GM12878 (cell line): ENCODE data around the gene PPP1R1B. TPM values are rescaled to one million over a fixed set of nuclear protein-coding genes. Genes with fewer than 3 reads are reported as not detected.

Experiments
- HDAC6 ChIP-seq: fragments of 200-600 bp; sonication (generic); IDR thresholded peaks from one replicate; pipeline ENCODE4 v1.8.0; 2017; ENCODE audit warnings: antibody characterized with exemption; ENCODE audit not compliant: unreplicated experiment
- IKZF2 ChIP-seq, 2 experiments: fragments of 450-650 bp; IDR thresholded peaks; 2 replicates each; pipeline ENCODE4 v1.6.1; 2017; ENCODE audit warnings: mild to moderate bottlenecking in 2 of 2, moderate library complexity in 2 of 2
- NR2F1 ChIP-seq: fragments of 450-650 bp; conservative IDR thresholded peaks from 2 replicates; pipeline ENCODE4 v1.6.1; 2017; ENCODE audit warnings: mild to moderate bottlenecking
- TCF7 ChIP-seq: IDR thresholded peaks from 2 replicates; pipeline ENCODE4 v1.6.1; 2014; ENCODE audit warnings: antibody characterized with exemption, borderline replicate concordance
- USF2 ChIP-seq: IDR thresholded peaks from 2 replicates; pipeline ENCODE4 v1.6.1; 2011; ENCODE audit warnings: low read depth, low read length, improper control_type of control experiment, borderline replicate concordance
- ZNF274 ChIP-seq: IDR thresholded peaks from one replicate; pipeline ENCODE4 v1.8.0; 2011; ENCODE audit not compliant: insufficient read length, insufficient read depth
- polyA plus RNA-seq, 11 experiments: library from polyadenylated mRNA; depleted of rRNA in 4 of 11; unstranded in 6 of 11; stranded (reverse) in 5 of 11; fragments of >200 nt; fragmentation: Nextera tagmentation in 4 of 11; fragmentation: Illumina TruSeq in 1 of 11; extraction: Ambion mirVana in 4 of 11; extraction: Trizol in 1 of 11; gene quantifications; 1 replicate in 1 of 11; 2 replicates in 10 of 11; pipeline versions ENCODE4 v1.2.1 to v1.2.3, GENCODE V29; 2011 to 2016; ENCODE audit warnings: inconsistent platforms in 2 of 11, missing spikeins in 2 of 11, low read depth in 1 of 11
- total RNA-seq, 4 experiments: library from RNA; depleted of rRNA in 3 of 4; stranded (reverse); fragments of >200 nt in 3 of 4; fragmentation: Illumina TruSeq in 1 of 4; extraction: Trizol in 1 of 4; gene quantifications; 2 replicates each; pipeline versions ENCODE4 v1.2.1 to v1.2.3, GENCODE V29; 2013 to 2021

Gene PPP1R1B
- total and polyA plus RNA-seq, 10 of the 15 experiments (the other 5 are each of a cell fraction or from before 2014, with no cell fraction given), result 0.08 TPM; not detected in 9

GRCh38 chr17:39684369-39685192, 57.8 kb downstream of the PPP1R1B start (continued):
- TF ChIP-seq USF2 (no peak), ZNF274 (no peak), HDAC6 (no peak), TCF7 (no peak), IKZF2 (IDR thresholded peaks at IDR 0.05) (no peak), NR2F1 (no peak)

Other genes with a start within 250 kb of the PPP1R1B start
Only the 7 nearest of the 13 such genes appear.
- not detected in 2 replicates for gene NEUROD2, start 19.0 kb upstream of the PPP1R1B start, total RNA-seq (2014; rRNA removed)
- not detected in 2 replicates for gene NEUROD2, start 19.0 kb upstream of the PPP1R1B start, total RNA-seq (2014; rRNA removed; fragmentation: Illumina TruSeq; extraction: Trizol)
- not detected in 2 replicates for gene NEUROD2, start 19.0 kb upstream of the PPP1R1B start, total RNA-seq (2021)
- gene NEUROD2, start 19.0 kb upstream of the PPP1R1B start, polyA plus RNA-seq (2011; rRNA removed), result not detected in 2 replicates
- not detected in 2 replicates for gene NEUROD2, start 19.0 kb upstream of the PPP1R1B start, polyA plus RNA-seq (2014; fragmentation: Illumina TruSeq; extraction: Trizol)
- gene NEUROD2, start 19.0 kb upstream of the PPP1R1B start, polyA plus RNA-seq (2014; fragmentation: Nextera tagmentation; extraction: Ambion mirVana), result not detected
- not detected in 2 replicates for gene NEUROD2, start 19.0 kb upstream of the PPP1R1B start, polyA plus RNA-seq (2014; rRNA removed)
- gene NEUROD2, start 19.0 kb upstream of the PPP1R1B start, polyA plus RNA-seq (2016; fragmentation: Nextera tagmentation; extraction: Ambion mirVana), result not detected
- 16.4 and 21.5 TPM in 2 replicates for gene STARD3, start 10.2 kb downstream of the PPP1R1B start, total RNA-seq (2014; rRNA removed)
- gene STARD3, start 10.2 kb downstream of the PPP1R1B start, total RNA-seq (2014; rRNA removed; fragmentation: Illumina TruSeq; extraction: Trizol), result 14.3 and 15.8 TPM in 2 replicates
- gene STARD3, start 10.2 kb downstream of the PPP1R1B start, total RNA-seq (2021), result 46.3 and 48.2 TPM in 2 replicates
- 34.0 and 57.7 TPM in 2 replicates for gene STARD3, start 10.2 kb downstream of the PPP1R1B start, polyA plus RNA-seq (2011; rRNA removed)
- 17.7 and 24.8 TPM in 2 replicates for gene STARD3, start 10.2 kb downstream of the PPP1R1B start, polyA plus RNA-seq (2014; fragmentation: Illumina TruSeq; extraction: Trizol)
- 1 to 10 TPM in 1 of 2 experiments, under 1 TPM in 1; 0.08 to 1.4 TPM for gene STARD3, start 10.2 kb downstream of the PPP1R1B start, polyA plus RNA-seq (2014; fragmentation: Nextera tagmentation; extraction: Ambion mirVana)
- gene STARD3, start 10.2 kb downstream of the PPP1R1B start, polyA plus RNA-seq (2014; rRNA removed), result 41.0 and 62.7 TPM in 2 replicates
- 10 to 100 TPM; 30.2 to 38.8 TPM for gene STARD3, start 10.2 kb downstream of the PPP1R1B start, polyA plus RNA-seq (2016; fragmentation: Nextera tagmentation; extraction: Ambion mirVana)
- 0.17 and 0.33 TPM in 2 replicates for gene TCAP, start 38.4 kb downstream of the PPP1R1B start, total RNA-seq (2014; rRNA removed)
- gene TCAP, start 38.4 kb downstream of the PPP1R1B start, total RNA-seq (2014; rRNA removed; fragmentation: Illumina TruSeq; extraction: Trizol), result 0.32 and 0.36 TPM in 2 replicates
- gene TCAP, start 38.4 kb downstream of the PPP1R1B start, total RNA-seq (2021), result 0.69 and 0.95 TPM in 2 replicates
- 0.39 and 0.40 TPM in 2 replicates for gene TCAP, start 38.4 kb downstream of the PPP1R1B start, polyA plus RNA-seq (2011; rRNA removed)
- gene TCAP, start 38.4 kb downstream of the PPP1R1B start, polyA plus RNA-seq (2014; fragmentation: Illumina TruSeq; extraction: Trizol), result 0.25 TPM in 1 of 2 replicates, not detected in the other
- not detected for gene TCAP, start 38.4 kb downstream of the PPP1R1B start, polyA plus RNA-seq (2014; fragmentation: Nextera tagmentation; extraction: Ambion mirVana)
- gene TCAP, start 38.4 kb downstream of the PPP1R1B start, polyA plus RNA-seq (2014; rRNA removed), result 0.76 and 1.0 TPM in 2 replicates
- under 1 TPM in 1 of 2 experiments, not detected in 1; 0.18 TPM for gene TCAP, start 38.4 kb downstream of the PPP1R1B start, polyA plus RNA-seq (2016; fragmentation: Nextera tagmentation; extraction: Ambion mirVana)
- not detected in 2 replicates for gene PNMT, start 41.5 kb downstream of the PPP1R1B start, total RNA-seq (2014; rRNA removed)
- not detected in 2 replicates for gene PNMT, start 41.5 kb downstream of the PPP1R1B start, total RNA-seq (2014; rRNA removed; fragmentation: Illumina TruSeq; extraction: Trizol)
- gene PNMT, start 41.5 kb downstream of the PPP1R1B start, total RNA-seq (2021), result not detected in 2 replicates
- not detected in 2 replicates for gene PNMT, start 41.5 kb downstream of the PPP1R1B start, polyA plus RNA-seq (2011; rRNA removed)
- not detected in 2 replicates for gene PNMT, start 41.5 kb downstream of the PPP1R1B start, polyA plus RNA-seq (2014; fragmentation: Illumina TruSeq; extraction: Trizol)
- not detected for gene PNMT, start 41.5 kb downstream of the PPP1R1B start, polyA plus RNA-seq (2014; fragmentation: Nextera tagmentation; extraction: Ambion mirVana)
- gene PNMT, start 41.5 kb downstream of the PPP1R1B start, polyA plus RNA-seq (2014; rRNA removed), result 0.24 TPM in 1 of 2 replicates, not detected in the other
- not detected for gene PNMT, start 41.5 kb downstream of the PPP1R1B start, polyA plus RNA-seq (2016; fragmentation: Nextera tagmentation; extraction: Ambion mirVana)
- 6.4 and 7.4 TPM in 2 replicates for gene PGAP3, start 61.1 kb downstream of the PPP1R1B start, total RNA-seq (2014; rRNA removed)
- 2.7 and 4.3 TPM in 2 replicates for gene PGAP3, start 61.1 kb downstream of the PPP1R1B start, total RNA-seq (2014; rRNA removed; fragmentation: Illumina TruSeq; extraction: Trizol)
- 10.0 and 10.5 TPM in 2 replicates for gene PGAP3, start 61.1 kb downstream of the PPP1R1B start, total RNA-seq (2021)
- gene PGAP3, start 61.1 kb downstream of the PPP1R1B start, polyA plus RNA-seq (2011; rRNA removed), result 2.8 and 6.6 TPM in 2 replicates
- 2.6 and 5.1 TPM in 2 replicates for gene PGAP3, start 61.1 kb downstream of the PPP1R1B start, polyA plus RNA-seq (2014; fragmentation: Illumina TruSeq; extraction: Trizol)
- gene PGAP3, start 61.1 kb downstream of the PPP1R1B start, polyA plus RNA-seq (2014; fragmentation: Nextera tagmentation; extraction: Ambion mirVana), result 1 to 10 TPM in 1 of 2 experiments, under 1 TPM in 1; 0.21 to 1.2 TPM
- 5.6 and 8.4 TPM in 2 replicates for gene PGAP3, start 61.1 kb downstream of the PPP1R1B start, polyA plus RNA-seq (2014; rRNA removed)
- gene PGAP3, start 61.1 kb downstream of the PPP1R1B start, polyA plus RNA-seq (2016; fragmentation: Nextera tagmentation; extraction: Ambion mirVana), result 1 to 10 TPM; 4.9 to 5.9 TPM
- 4.1 and 5.5 TPM in 2 replicates for gene ERBB2, start 73.1 kb downstream of the PPP1R1B start, total RNA-seq (2014; rRNA removed)
- 3.9 and 4.7 TPM in 2 replicates for gene ERBB2, start 73.1 kb downstream of the PPP1R1B start, total RNA-seq (2014; rRNA removed; fragmentation: Illumina TruSeq; extraction: Trizol)
- gene ERBB2, start 73.1 kb downstream of the PPP1R1B start, total RNA-seq (2021), result 6.8 and 7.0 TPM in 2 replicates
- 4.0 and 4.2 TPM in 2 replicates for gene ERBB2, start 73.1 kb downstream of the PPP1R1B start, polyA plus RNA-seq (2011; rRNA removed)
- gene ERBB2, start 73.1 kb downstream of the PPP1R1B start, polyA plus RNA-seq (2014; fragmentation: Illumina TruSeq; extraction: Trizol), result 3.1 and 4.5 TPM in 2 replicates
- under 1 TPM; 0.39 to 0.77 TPM for gene ERBB2, start 73.1 kb downstream of the PPP1R1B start, polyA plus RNA-seq (2014; fragmentation: Nextera tagmentation; extraction: Ambion mirVana)
- gene ERBB2, start 73.1 kb downstream of the PPP1R1B start, polyA plus RNA-seq (2014; rRNA removed), result 5.0 and 7.0 TPM in 2 replicates
- 1 to 10 TPM; 3.2 to 3.7 TPM for gene ERBB2, start 73.1 kb downstream of the PPP1R1B start, polyA plus RNA-seq (2016; fragmentation: Nextera tagmentation; extraction: Ambion mirVana)
- gene MIEN1, start 103.6 kb downstream of the PPP1R1B start, total RNA-seq (2014; rRNA removed), result 42.5 and 50.5 TPM in 2 replicates
- gene MIEN1, start 103.6 kb downstream of the PPP1R1B start, total RNA-seq (2014; rRNA removed; fragmentation: Illumina TruSeq; extraction: Trizol), result 34.2 and 41.5 TPM in 2 replicates
- 36.6 and 39.7 TPM in 2 replicates for gene MIEN1, start 103.6 kb downstream of the PPP1R1B start, total RNA-seq (2021)
- 29.2 and 45.0 TPM in 2 replicates for gene MIEN1, start 103.6 kb downstream of the PPP1R1B start, polyA plus RNA-seq (2011; rRNA removed)
- 69.2 and 74.4 TPM in 2 replicates for gene MIEN1, start 103.6 kb downstream of the PPP1R1B start, polyA plus RNA-seq (2014; fragmentation: Illumina TruSeq; extraction: Trizol)
- 10 to 100 TPM; 24.9 to 42.5 TPM for gene MIEN1, start 103.6 kb downstream of the PPP1R1B start, polyA plus RNA-seq (2014; fragmentation: Nextera tagmentation; extraction: Ambion mirVana)
- gene MIEN1, start 103.6 kb downstream of the PPP1R1B start, polyA plus RNA-seq (2014; rRNA removed), result 61.5 and 70.1 TPM in 2 replicates
- gene MIEN1, start 103.6 kb downstream of the PPP1R1B start, polyA plus RNA-seq (2016; fragmentation: Nextera tagmentation; extraction: Ambion mirVana), result 10 to 100 TPM; 86.4 to 89.1 TPM